IMR-90 (cell line): ENCODE results near the gene C12orf57.

Experiments
- CEBPB ChIP-seq: IDR thresholded peaks from 2 replicates; pipeline ENCODE4 v1.6.1; 2012; ENCODE audit warnings: low read depth, low read length, improper control_type of control experiment
- CTCF ChIP-seq: conservative IDR thresholded peaks from 2 replicates; pipeline ENCODE4 v1.5.1; 2012; ENCODE audit warnings: mild to moderate bottlenecking, low read depth, low read length, improper control_type of control experiment
- ELK1 ChIP-seq: fragments of 150-350 bp; IDR thresholded peaks from 2 replicates; pipeline ENCODE4 v1.6.1; 2016; ENCODE audit warnings: low read depth, mild to moderate bottlenecking, low read length, moderate library complexity, borderline replicate concordance
- POLR2A ChIP-seq: IDR thresholded peaks from 2 replicates; pipeline ENCODE4 v1.6.1; 2012; ENCODE audit warnings: mild to moderate bottlenecking, low read depth, low read length
- RFX5 ChIP-seq: IDR thresholded peaks from 2 replicates; pipeline ENCODE4 v1.8.0; 2012; ENCODE audit warnings: low read depth, mild to moderate bottlenecking, low read length, moderate library complexity
- SMC3 ChIP-seq: fragments of 150-350 bp; IDR thresholded peaks from 2 replicates; pipeline ENCODE4 v1.6.1; 2016; ENCODE audit warnings: low read depth, mild to moderate bottlenecking, antibody characterized with exemption, low read length, moderate library complexity

- TF ChIP-seq CTCF (no peak), RFX5 (no peak), POLR2A (no peak), ELK1 (no peak), SMC3 (no peak), CEBPB (no peak)
These were observed 46.9 kb upstream of the C12orf57 start for GRCh38 chr12:6896846-6897435.
